ENCODE results near the gene COL9A2. TPM values are rescaled to one million over a fixed set of nuclear protein-coding genes. Genes with fewer than 3 reads are reported as not detected.

COL9A2 gene
- total RNA-seq, 1 donor from 2014 or later, result 3.9 TPM

- no peak for DNase-seq (ENCODE audit: low spot score)
- intact Hi-C loops (cut with DNase I), result no loop called here
- ATAC-seq, result no peak
Observed at GRCh38 chr1:40307186-40307585, 9.9 kb downstream of the COL9A2 start.

- ATAC-seq, result no peak
- intact Hi-C loops (cut with DNase I), result no loop called here
Observed at GRCh38 chr1:40306296-40306695, 10.8 kb downstream of the COL9A2 start.

GRCh38 chr1:40305871-40306270 lies 11.2 kb downstream of the COL9A2 start:
- no peak for ATAC-seq
- intact Hi-C loops (cut with DNase I), result no loop called here
- DNase-seq (ENCODE audit: low spot score), result no peak

More at GRCh38 chr1:40306296-40306695, 10.8 kb downstream of the COL9A2 start:
- DNase-seq (ENCODE audit: low spot score), result no peak

GRCh38 chr1:40305451-40305850 lies 11.6 kb downstream of the COL9A2 start:
- intact Hi-C loops (cut with DNase I), result no loop called here
- no peak for ATAC-seq
- DNase-seq (ENCODE audit: low spot score), result no peak

- DNase-seq (ENCODE audit: low spot score) (no peak), ATAC-seq (no peak)
- intact Hi-C loops (cut with DNase I), result no loop called here
Observed at GRCh38 chr1:40303790-40304189, 13.3 kb downstream of the COL9A2 start.

- DNase-seq (ENCODE audit: low spot score) (peak; percentile 48), ATAC-seq (no peak)
- intact Hi-C loops (cut with DNase I), result no loop called here
Observed at GRCh38 chr1:40303051-40303771, 13.9 kb downstream of the COL9A2 start.

- ATAC-seq (no peak), DNase-seq (ENCODE audit: low spot score) (peak; percentile 30)
- intact Hi-C loops (cut with DNase I), result no loop called here
Observed at GRCh38 chr1:40302475-40302874, 14.6 kb downstream of the COL9A2 start.

GRCh38 chr1:40301541-40302299 lies 15.4 kb downstream of the COL9A2 start:
- DNase-seq (ENCODE audit: low spot score) (peak; percentile 22), ATAC-seq (no peak)
- intact Hi-C loops (cut with DNase I), result no loop called here

- DNase-seq (ENCODE audit: low spot score) (peak; percentile 35), ATAC-seq (no peak)
- intact Hi-C loops (cut with DNase I), result no loop called here
Observed at GRCh38 chr1:40301066-40301465, 16.0 kb downstream of the COL9A2 start.

GRCh38 chr1:40300651-40301050 lies 16.4 kb downstream of the COL9A2 start:
- ATAC-seq (no peak), DNase-seq (ENCODE audit: low spot score) (peak; percentile 25)
- intact Hi-C loops (cut with DNase I), result no loop called here

GRCh38 chr1:40300249-40300567 lies 16.9 kb downstream of the COL9A2 start:
- intact Hi-C loops (cut with DNase I), result no loop called here
- DNase-seq (ENCODE audit: low spot score) (no peak), ATAC-seq (no peak)

GRCh38 chr1:40299366-40300248 lies 17.5 kb downstream of the COL9A2 start:
- intact Hi-C loops (cut with DNase I), result no loop called here
- DNase-seq (ENCODE audit: low spot score), result peak; percentile 33
- no peak for ATAC-seq

GRCh38 chr1:40291293-40291692 lies 25.8 kb downstream of the COL9A2 start:
- intact Hi-C loops (cut with DNase I), result no loop called here
- no peak for ATAC-seq
- DNase-seq (ENCODE audit: low spot score), result no peak

GRCh38 chr1:40281853-40282252 lies 35.2 kb downstream of the COL9A2 start:
- no peak for DNase-seq (ENCODE audit: low spot score)
- ATAC-seq, result no peak
- intact Hi-C loops (cut with DNase I), result no loop called here

GRCh38 chr1:40276122-40276521 lies 41.0 kb downstream of the COL9A2 start:
- intact Hi-C loops (cut with DNase I), result no loop called here
- ATAC-seq (no peak), DNase-seq (ENCODE audit: low spot score) (no peak)

- DNase-seq (ENCODE audit: low spot score), result no peak
- intact Hi-C loops (cut with DNase I), result no loop called here
- ATAC-seq, result no peak
Observed at GRCh38 chr1:40274331-40274730, 42.8 kb downstream of the COL9A2 start.

- ATAC-seq (no peak), DNase-seq (ENCODE audit: low spot score) (no peak)
- intact Hi-C loops (cut with DNase I), result no loop called here
Observed at GRCh38 chr1:40273547-40274166, 43.4 kb downstream of the COL9A2 start.

GRCh38 chr1:40272653-40273213 lies 44.4 kb downstream of the COL9A2 start:
- DNase-seq (ENCODE audit: low spot score) (no peak), ATAC-seq (no peak)
- intact Hi-C loops (cut with DNase I), result no loop called here

Measured in sciatic nerve (tissue), 2 donors.